T47D (cell line): ENCODE data around the gene BFSP2.

Source experiments
- DNase-seq, 2 experiments: peaks; one replicate each; pipeline versions ENCODE4 v3.0.0 to v3.0.0-alpha.2; 2011 to 2012; ENCODE audit warnings: low read depth in 1 of 2, low spot score in 1 of 2
- JUND ChIP-seq: IDR thresholded peaks from 2 replicates; pipeline ENCODE4 v1.6.1; 2012; ENCODE audit warnings: low read depth
- in situ Hi-C: cut with HindIII; loops from 2 replicates; pipeline ENCODE4 v1.10.0; 2016; ENCODE audit warnings: low sequenced_read_pairs, low pct_unique_long_range_greater_than_20kb

The BFSP2 gene

DNA sequence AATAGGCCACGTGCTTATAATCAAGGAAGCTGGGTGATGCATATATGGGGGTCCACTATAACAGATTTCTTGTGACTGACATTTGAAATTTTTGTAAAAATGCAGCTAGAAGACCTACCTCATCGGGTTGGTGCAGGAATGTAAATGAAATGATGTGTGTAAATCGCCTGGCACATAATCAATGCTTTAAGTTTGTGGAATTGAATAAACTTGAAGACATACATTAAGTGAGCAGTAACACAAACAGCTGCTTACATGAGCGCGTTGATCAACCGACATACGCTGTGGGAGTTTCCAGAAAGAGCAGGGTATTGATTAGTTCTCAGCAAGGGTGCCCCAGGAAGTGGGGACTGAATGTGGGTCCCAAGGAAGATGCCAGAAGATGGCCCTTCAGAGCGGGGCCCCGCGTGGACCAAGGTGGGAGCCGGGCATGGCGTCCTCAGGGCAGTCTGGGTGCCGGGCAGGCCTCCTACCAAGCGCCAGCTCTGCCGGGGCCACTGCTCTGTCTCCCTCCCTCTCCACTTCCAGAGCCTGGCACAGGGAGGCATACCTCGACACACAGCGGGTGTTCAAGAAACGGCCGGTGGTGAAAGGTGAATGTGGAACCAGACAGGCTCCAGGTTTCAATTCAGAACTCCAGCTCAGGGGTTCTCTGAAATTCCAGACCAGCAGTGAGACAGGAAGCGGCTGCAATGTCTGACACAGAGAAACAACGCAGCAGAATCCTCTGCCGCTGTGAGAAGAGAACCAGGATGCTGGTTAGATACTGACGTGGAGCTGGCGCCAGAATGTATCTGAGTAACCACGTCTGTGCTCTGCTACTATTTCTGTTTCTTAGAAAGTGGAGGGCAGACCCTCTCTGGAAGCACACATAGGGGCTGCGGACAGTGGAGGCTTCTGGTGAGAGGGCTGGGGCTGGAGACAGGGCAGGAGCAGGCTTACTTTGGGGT is 12.6 kb downstream of the BFSP2 start:
- TF ChIP-seq JUND = no peak
- DNase-seq = peak in 1 of 2 experiments; percentile 45
- in situ Hi-C loops = no loop called here

DNA sequence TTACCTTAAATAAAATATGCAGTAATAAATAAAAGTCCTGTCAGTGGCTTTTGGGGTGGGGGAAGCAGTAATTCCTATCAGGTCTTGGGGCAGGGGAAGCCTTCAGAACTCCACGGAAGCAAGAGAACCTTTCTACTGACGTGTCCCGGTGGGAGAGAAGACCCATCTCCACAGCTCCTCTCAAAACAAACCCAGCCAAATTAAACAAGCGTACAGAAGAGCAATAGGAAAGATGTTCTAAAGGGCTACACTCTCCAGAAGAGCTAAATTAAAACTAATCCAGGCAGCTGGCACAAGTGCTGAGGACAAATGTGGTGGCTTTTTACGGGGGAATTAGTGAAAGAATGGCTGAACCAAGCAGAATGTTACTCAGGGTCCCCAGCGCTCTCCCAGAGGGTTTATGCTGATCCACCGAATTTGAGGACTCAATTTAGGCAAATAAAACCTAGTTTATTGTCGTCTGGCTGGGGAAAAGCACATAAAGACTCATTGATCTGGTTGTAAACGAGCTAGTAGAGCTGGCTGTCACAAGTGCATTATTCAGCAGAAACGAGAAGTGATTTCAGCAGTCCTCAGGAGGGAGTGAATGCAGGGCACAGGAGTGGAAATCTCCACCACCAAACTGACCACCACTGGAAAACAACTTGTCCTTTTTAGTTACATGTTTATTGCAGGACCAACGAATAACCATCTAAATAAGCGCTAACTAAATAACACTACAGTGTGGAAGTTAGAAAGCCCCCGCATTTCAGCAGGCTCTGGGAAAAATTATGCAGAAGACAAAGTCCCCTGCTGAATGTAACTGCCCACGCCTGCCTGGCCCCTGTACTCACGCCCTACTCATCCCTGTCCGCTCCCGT is 13.5 kb downstream of the BFSP2 start:
- peak in 1 of 2 experiments; percentile 61 for DNase-seq
- in situ Hi-C loops = no loop called here
- TF ChIP-seq JUND = no peak

GRCh38 chr3:133414021-133414392 is 14.2 kb downstream of the BFSP2 start:
- TF ChIP-seq JUND = no peak
- DNase-seq = no peak
- in situ Hi-C loops = no loop called here

- in situ Hi-C loops = no loop called here
- no peak for DNase-seq
- no peak for TF ChIP-seq JUND
These were observed 18.5 kb downstream of the BFSP2 start for GRCh38 chr3:133418361-133418760.

DNA sequence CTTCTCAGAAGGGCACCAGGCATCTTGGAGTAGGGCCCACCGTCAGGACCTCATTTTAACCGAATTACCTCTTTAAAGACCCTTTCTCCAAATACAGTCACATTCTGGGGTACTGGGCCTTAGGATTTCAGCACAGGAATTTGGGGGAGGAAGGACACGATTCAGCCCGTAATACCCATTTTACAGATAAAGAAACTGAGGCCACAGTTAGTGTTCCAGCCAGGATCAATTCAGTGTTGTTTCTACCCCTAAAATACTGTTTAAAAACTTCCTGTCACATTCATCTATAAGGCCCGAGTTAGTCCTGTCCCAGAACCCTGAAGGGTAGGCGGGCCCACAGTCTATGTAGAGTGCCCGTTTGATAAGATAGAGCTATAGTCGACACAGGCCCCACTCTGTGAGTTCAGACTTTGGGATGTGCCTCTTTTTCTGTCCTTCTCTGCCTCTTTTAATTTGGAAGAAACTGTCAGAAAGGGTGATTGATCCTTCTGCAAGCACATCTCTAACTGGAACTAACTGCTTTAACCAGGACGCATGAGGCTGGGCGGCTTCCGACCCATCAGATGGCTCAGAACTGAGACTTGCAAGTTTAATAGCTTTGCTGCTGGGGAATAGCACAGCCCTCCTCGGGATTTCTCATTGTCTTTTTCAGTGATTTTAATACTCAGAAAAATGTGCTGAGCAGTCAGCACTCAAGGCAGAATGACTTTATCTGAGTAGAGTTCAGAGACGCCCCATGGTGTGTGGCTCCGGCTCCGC is 19.5 kb downstream of the BFSP2 start:
- in situ Hi-C loops = no loop called here
- no peak for DNase-seq
- TF ChIP-seq JUND = no peak

- DNase-seq = peak in 1 of 2 experiments; percentile 60
- no peak for TF ChIP-seq JUND
- in situ Hi-C loops = no loop called here
These were observed 25.3 kb downstream of the BFSP2 start for GRCh38 chr3:133424937-133425869.

GRCh38 chr3:133425898-133426297 is 26.0 kb downstream of the BFSP2 start:
- no peak for DNase-seq
- TF ChIP-seq JUND = no peak
- in situ Hi-C loops = no loop called here

- no peak for TF ChIP-seq JUND
- DNase-seq = no peak
- in situ Hi-C loops = no loop called here
These were observed 26.9 kb downstream of the BFSP2 start for GRCh38 chr3:133426721-133427120.

GRCh38 chr3:133428552-133428951 is 28.7 kb downstream of the BFSP2 start:
- TF ChIP-seq JUND = no peak; the same call in 1 of the 2 replicates
- peak; percentile 51 to 95 for DNase-seq
- in situ Hi-C loops = no loop called here

DNA sequence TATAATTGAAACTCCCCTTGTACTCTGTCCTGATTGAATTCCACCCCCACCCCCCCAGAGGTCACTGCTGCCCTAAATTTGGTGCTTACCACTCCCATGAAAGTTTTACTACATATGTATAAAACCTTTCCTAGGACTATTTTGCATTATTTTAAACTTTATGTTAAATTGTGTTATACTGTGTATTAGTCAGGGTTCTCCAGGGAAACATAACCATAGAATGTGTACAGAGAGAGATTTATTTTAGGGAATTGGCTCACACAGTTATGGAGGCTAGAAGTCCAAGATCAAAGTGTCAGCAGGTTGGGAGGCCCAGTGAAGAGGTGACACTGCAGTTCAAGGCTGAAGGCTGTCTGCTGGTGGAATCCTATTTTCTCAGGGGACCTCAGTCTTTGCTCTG is 29.2 kb downstream of the BFSP2 start:
- in situ Hi-C loops = no loop called here
- no peak for DNase-seq
- no peak for TF ChIP-seq JUND

- TF ChIP-seq JUND = no peak
- DNase-seq = no peak
- in situ Hi-C loops = no loop called here
These were observed 39.7 kb downstream of the BFSP2 start for GRCh38 chr3:133439563-133439962.
